ENCODE results near the gene CHPF2.

GRCh38 chr7:151218170-151218569 lies 14.1 kb upstream of the CHPF2 start:
- TF ChIP-seq POLR2A (IDR thresholded peaks at IDR 0.05) = no peak
- no peak for TF ChIP-seq EP300 (IDR thresholded peaks at IDR 0.05)
